Psoas muscle (tissue), 8 donors: ENCODE measurements around the gene ZNF683. TPM values are rescaled to one million over a fixed set of nuclear protein-coding genes. Genes with fewer than 3 reads are reported as not detected.

Source experiments
- ATAC-seq, 4 donors: fragments of 200-7000 bp; cut with Tn5 transposase; one replicate each; pipeline ENCODE4 v1.9.1; 2020; ENCODE audit warnings: moderate library complexity in 3 of 4, mild to moderate bottlenecking in 2 of 4
- DNase-seq, 2 donors: peaks; one replicate each; pipeline ENCODE4 v3.0.0-alpha.2; 2020
- H3K27ac ChIP-seq: fragments of 200-600 bp; one replicate; pipeline ENCODE4 v1.8.0; 2022
- H3K27me3 ChIP-seq, 3 donors: fragments of 200-600 bp in 1 of 3; one replicate each; pipeline versions ENCODE4 v1.6.1 to v1.8.0; 2013 to 2022; ENCODE audit warnings: low read length in 2 of 3, mild to moderate bottlenecking in 2 of 3, moderate library complexity in 1 of 3; ENCODE audit not compliant: insufficient read depth in 3 of 3
- H3K36me3 ChIP-seq, 2 donors: fragments of 200-600 bp in 1 of 2; one replicate each; pipeline versions ENCODE4 v1.6.1 to v1.8.0; 2013 to 2022; ENCODE audit warnings: low read depth in 1 of 2, mild to moderate bottlenecking in 1 of 2, moderate library complexity in 1 of 2; ENCODE audit not compliant: insufficient read depth in 1 of 2
- H3K4me1 ChIP-seq: fragments of 200-600 bp; one replicate; pipeline ENCODE4 v1.8.0; 2022
- H3K4me3 ChIP-seq: fragments of 200-600 bp; one replicate; pipeline ENCODE4 v1.8.0; 2022; ENCODE audit warnings: mild to moderate bottlenecking
- H3K9me3 ChIP-seq: fragments of 200-600 bp; one replicate; pipeline ENCODE4 v1.8.0; 2022
- CTCF ChIP-seq: fragments of 200-600 bp; IDR thresholded peaks from one replicate; pipeline ENCODE4 v1.8.0; 2022; ENCODE audit warnings: antibody characterized with exemption
- WGBS, 3 donors: extraction: QIAGEN DNeasy Blood & Tissue Kit; methylation state at CpG; one replicate each; pipeline versions ENCODE4 v1.1.6 to v1.1.7; 2013; 5-methylcytosine and 5-hydroxymethylcytosine counted together
- intact Hi-C, 2 donors: fragments of 100-400 bp; cut with DNase I; formaldehyde crosslinking; loops; one replicate each; pipeline versions ENCODE4 v1.11.0 to v1.14.2; 2022
- polyA plus RNA-seq, 3 donors: library from polyadenylated mRNA; stranded (reverse); fragments of 200-250 nt; gene quantifications; one replicate each; pipeline ENCODE4 v1.2.3, GENCODE V29; 2013
- total RNA-seq, 4 donors: library from RNA; stranded (reverse); fragmentation: NEBNext Ultra II Directional in 2 of 4; extraction: Animal tissue kit (Norgen Biotek cat#: 25700) in 2 of 4; gene quantifications; one replicate each; pipeline versions ENCODE4 v1.2.1 to v1.2.4, GENCODE V29; 2021 to 2023
- donor health status: healthy with polysubstance abuse.
- donor health status: DM: no; HTN: no; CAD: no; lungs with moderate emphysema.
- donor health status: Bipolar disorder and iron deficiency.
- donor health status: healthy.
- donor health status: DM: yes; HTN: yes; CAD: no.
- donor health status: DM: no; HTN: no; CAD: no.
- donor health status: DM: no; HTN: no; CAD: no.
- donor health status: DM: yes; HTN: yes; CAD: no.

Gene ZNF683
- total and polyA plus RNA-seq, 7 donors, result 0.06 TPM; not detected in 6

- ATAC-seq (no peak), DNase-seq (no peak)
- no peak overlapping the region for H3K4me3 ChIP-seq
- no peak for TF ChIP-seq CTCF
- peaks cover 0 to 9% (median 5%) of the 10 kb centered on the region in 3 donors for H3K27me3 ChIP-seq
- H3K27ac ChIP-seq, result no peak overlapping the region
- WGBS, 3 donors, result 78 to 85% (median 83%) methylated on average over 4 of the region's 4 CpGs
- H3K36me3 ChIP-seq, result no peaks in the 10 kb centered on the region
- intact Hi-C loops, result no loop called here
- H3K4me1 ChIP-seq, result no peaks in the 10 kb centered on the region
- no peaks in the 10 kb centered on the region for H3K9me3 ChIP-seq
Measured at GRCh38 chr1:26373281-26373680, 731 bp upstream of the ZNF683 start.

DNA sequence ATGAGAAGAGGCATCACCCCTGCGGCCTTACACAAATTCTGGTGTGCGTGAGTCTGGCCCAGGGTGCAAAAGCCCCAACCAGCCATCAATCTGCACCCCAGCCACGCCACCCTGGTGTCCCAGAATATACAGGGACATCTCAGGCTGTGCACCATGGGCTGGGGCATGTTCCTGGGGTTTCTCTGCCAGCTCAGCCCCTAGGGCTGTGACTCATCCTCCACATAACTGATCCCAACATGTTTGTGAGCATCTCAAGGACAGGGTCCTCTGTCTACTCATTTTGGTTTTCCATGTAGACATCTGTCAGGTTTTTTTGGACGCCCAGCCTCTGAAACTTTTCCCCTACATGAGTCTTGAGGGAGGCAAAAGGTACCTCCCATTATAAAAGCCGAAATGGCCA, 511 bp downstream of the ZNF683 start:
- H3K27me3 ChIP-seq, result peaks cover 0 to 9% (median 5%) of the 10 kb centered on the region in 3 donors
- no peak overlapping the region for H3K4me3 ChIP-seq
- intact Hi-C loops, result no loop called here
- ATAC-seq (no peak), DNase-seq (no peak)
- H3K27ac ChIP-seq, result no peak overlapping the region
- H3K4me1 ChIP-seq, result no peaks in the 10 kb centered on the region
- WGBS, 3 donors, result 79 to 85% (median 83%) methylated on average over 5 of the region's 5 CpGs
- TF ChIP-seq CTCF, result no peak
- H3K9me3 ChIP-seq, result no peaks in the 10 kb centered on the region
- H3K36me3 ChIP-seq, result no peaks in the 10 kb centered on the region

DNA sequence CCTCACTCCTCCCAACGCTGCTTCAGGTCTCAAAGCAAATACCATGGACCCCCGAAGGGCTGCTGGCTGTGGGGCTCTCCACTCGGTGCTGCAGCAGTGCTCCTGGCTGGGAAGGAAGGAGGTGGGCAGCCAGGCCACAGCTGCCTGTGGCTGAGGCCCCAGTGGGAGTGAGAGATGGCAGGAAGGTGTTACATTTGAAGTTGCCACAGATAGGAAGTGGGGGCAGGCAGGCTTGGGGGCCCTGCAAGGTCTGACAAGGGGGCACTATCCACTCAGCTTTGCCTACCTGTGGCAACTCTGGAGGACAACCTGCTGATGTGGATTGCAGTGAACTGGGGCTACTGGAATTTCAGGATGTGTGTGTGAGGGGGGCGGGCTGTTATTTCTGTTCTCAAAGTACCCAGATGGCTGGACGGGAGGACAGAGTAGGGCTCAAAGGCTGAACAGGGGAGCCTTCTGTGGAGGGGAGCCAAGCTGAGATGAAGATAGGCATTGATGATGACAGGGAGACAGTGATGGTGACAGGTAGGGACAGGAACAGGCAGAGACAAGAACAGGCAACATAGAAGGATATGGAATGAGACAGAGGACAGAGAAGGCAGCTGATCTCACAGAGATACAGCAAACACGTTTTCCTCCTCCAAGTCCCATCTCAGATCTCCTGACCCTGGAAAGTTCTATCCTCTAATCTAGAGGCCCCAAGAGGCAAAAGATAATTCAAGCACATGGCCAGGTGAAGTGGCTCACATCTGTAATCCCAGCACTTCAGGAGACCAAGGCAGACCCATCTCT, 1.8 kb downstream of the ZNF683 start:
- 43 to 52% (median 49%) methylated on average over 6 of the region's 6 CpGs for WGBS, 3 donors
- Histone ChIP-seq H3K4me1 (no peaks in the 10 kb centered on the region), H3K36me3 (no peaks in the 10 kb centered on the region), H3K9me3 (no peaks in the 10 kb centered on the region), H3K27me3 (peaks cover 0 to 9% (median 5%) of the 10 kb centered on the region in 3 donors), H3K4me3 (no peak overlapping the region), H3K27ac (no peak overlapping the region)
- DNase-seq, result no peak
- intact Hi-C loops, result no loop called here
- ATAC-seq, result no peak
- TF ChIP-seq CTCF, result no peak

GRCh38 chr1:26368486-26368885, 4.1 kb downstream of the ZNF683 start:
- H3K27ac ChIP-seq, result no peak overlapping the region
- no peak for DNase-seq
- 90 to 91% (median 91%) methylated on average over 3 of the region's 3 CpGs for WGBS, 3 donors
- ATAC-seq, result no peak
- no peak overlapping the region for H3K4me3 ChIP-seq
- no peak for TF ChIP-seq CTCF
- no peaks in the 10 kb centered on the region for H3K9me3 ChIP-seq
- intact Hi-C loops, result no loop called here
- H3K36me3 ChIP-seq, result no peaks in the 10 kb centered on the region
- no peaks in the 10 kb centered on the region for H3K4me1 ChIP-seq
- H3K27me3 ChIP-seq, result peaks cover 0 to 18% (median 4%) of the 10 kb centered on the region in 3 donors

GRCh38 chr1:26368006-26368405, 4.5 kb downstream of the ZNF683 start:
- intact Hi-C loops, result no loop called here
- DNase-seq, result no peak
- 61 to 68% (median 62%) methylated on average over 4 of the region's 4 CpGs for WGBS, 3 donors
- H3K27me3 ChIP-seq, result peaks cover 0 to 18% (median 4%) of the 10 kb centered on the region in 3 donors
- no peak for ATAC-seq
- H3K4me3 ChIP-seq, result no peak overlapping the region
- H3K4me1 ChIP-seq, result no peaks in the 10 kb centered on the region
- no peak for TF ChIP-seq CTCF
- H3K9me3 ChIP-seq, result no peaks in the 10 kb centered on the region
- H3K27ac ChIP-seq, result no peak overlapping the region
- H3K36me3 ChIP-seq, result no peaks in the 10 kb centered on the region
